ENCODE measurements around the gene LRAT. TPM values are rescaled to one million over a fixed set of nuclear protein-coding genes. Genes with fewer than 3 reads are reported as not detected.

Gene LRAT
- total and polyA plus RNA-seq, 2 of the 8 experiments (the other 6 are each of a cell fraction or from before 2014, with no cell fraction given) = 4.3 to 10.3 TPM

- H2BK5ac ChIP-seq (ENCODE audit: low read depth, low read length) = no peak overlapping the region
- H3K36me3 ChIP-seq (ENCODE audit: control insufficient read depth in 2 of 4, insufficient read depth in 4 of 4, low read length in 3 of 4) = no peaks in the 10 kb centered on the region
- H3K79me1 ChIP-seq (ENCODE audit: low read depth, low read length) = no peaks in the 10 kb centered on the region
- no peaks in the 10 kb centered on the region for H4K20me1 ChIP-seq (replicated peaks in 1 of 2; ENCODE audit: control insufficient read depth in 1 of 2, insufficient read depth in 2 of 2, low read length in 2 of 2)
- no peak overlapping the region for H3K23ac ChIP-seq (ENCODE audit: insufficient read length)
- no peak overlapping the region for H4K5ac ChIP-seq (ENCODE audit: insufficient read length, low read depth, low read length)
- peak overlapping the region; percentile 53; the same call in 1 of the 2 replicates for H2AK5ac ChIP-seq (ENCODE audit: low read depth, low read length)
- no peak overlapping the region for H2BK15ac ChIP-seq (ENCODE audit: low read length)
- TF ChIP-seq SIN3A (conservative IDR thresholded peaks at IDR 0.05 in 1 of 2, IDR thresholded peaks at IDR 0.05 in 1 of 2; ENCODE audit: low read depth in 1 of 2, low read length in 2 of 2) (no peak), CREB1 (IDR thresholded peaks at IDR 0.05) (no peak), NRF1 (IDR thresholded peaks at IDR 0.05; ENCODE audit: low read depth, low read length) (no peak), POLR2A (IDR thresholded peaks at IDR 0.05; ENCODE audit: control extremely low read depth in 1 of 2, low read depth in 2 of 2, low read length in 2 of 2) (no peak), SAP30 (IDR thresholded peaks at IDR 0.05; ENCODE audit: insufficient read depth, insufficient replicate concordance, low read length) (no peak), MAFK (IDR thresholded peaks at IDR 0.05; ENCODE audit: low read depth, low read length) (no peak), TCF12 (IDR thresholded peaks at IDR 0.05; ENCODE audit: low read depth, low read length) (no peak), PHF8 (conservative IDR thresholded peaks at IDR 0.05; ENCODE audit: low read depth, low read length) (no peak), SIRT6 (IDR thresholded peaks at IDR 0.05; ENCODE audit: low read length) (no peak), HDAC2 (IDR thresholded peaks at IDR 0.05; ENCODE audit: borderline replicate concordance in 1 of 2, low read depth in 2 of 2, low read length in 2 of 2) (no peak), SIX5 (IDR thresholded peaks at IDR 0.05; ENCODE audit: low read depth, low read length) (no peak), TAF1 (IDR thresholded peaks at IDR 0.05; ENCODE audit: low read depth, low read length) (no peak), ASH2L (IDR thresholded peaks at IDR 0.05; ENCODE audit: low read length) (no peak), HDAC6 (IDR thresholded peaks at IDR 0.05; ENCODE audit: low read depth, low read length) (no peak), BACH1 (IDR thresholded peaks at IDR 0.05; ENCODE audit: low read length) (no peak), KDM1A (IDR thresholded peaks at IDR 0.05; ENCODE audit: borderline replicate concordance, low read length) (no peak)
- no peak overlapping the region for H3K14ac ChIP-seq (ENCODE audit: insufficient read length)
- no peak overlapping the region for H3K9ac ChIP-seq (replicated peaks in 1 of 4; ENCODE audit: extremely low read depth in 1 of 4, low read depth in 3 of 4, low read length in 3 of 4)
- no peaks in the 10 kb centered on the region for H3K4me1 ChIP-seq (replicated peaks in 1 of 4; ENCODE audit: control insufficient read depth in 3 of 4, insufficient read depth in 4 of 4, low read length in 3 of 4)
- H2BK120ac ChIP-seq (replicated peaks; ENCODE audit: low read depth, low read length) = no peak overlapping the region
- no peak overlapping the region for H4K8ac ChIP-seq (ENCODE audit: extremely low read depth, insufficient read depth, low read length)
- H4K91ac ChIP-seq (replicated peaks; ENCODE audit: insufficient read length, low read length) = no peak overlapping the region
- H2AFZ ChIP-seq (ENCODE audit: low read length) = peak overlapping the region; percentile 61; the same call in 1 of the 2 replicates
- no peak overlapping the region for H3K27ac ChIP-seq (ENCODE audit: low read depth, low read length)
- no peak overlapping the region for H3K4ac ChIP-seq (replicated peaks; ENCODE audit: insufficient read length, low read depth, low read length)
- H3K9me3 ChIP-seq (ENCODE audit: insufficient read depth in 2 of 2, low read depth in 1 of 2, low read length in 1 of 2) = no peaks in the 10 kb centered on the region
- ChIA-PET POLR2A (ENCODE audit: partially characterized antibody) (no interaction called here), CTCF (ENCODE audit: partially characterized antibody) (interaction anchor here (0.6 to 1.2 kb wide), 2 partner anchors 45 to 339 kb away, joined by 3 to 4 read pairs; no protein-coding TSS in a partner anchor)
- peak overlapping the region; percentile 60; the same call in 1 of the 2 replicates for H2BK12ac ChIP-seq (ENCODE audit: low read depth, low read length)
- no peak overlapping the region for H3K18ac ChIP-seq (ENCODE audit: extremely low read depth, low read length)
- no peak overlapping the region for H3K4me3 ChIP-seq (ENCODE audit: extremely low read depth in 1 of 4, insufficient read depth in 2 of 4, low read depth in 3 of 4, low read length in 4 of 4)
- no peaks in the 10 kb centered on the region for H3K23me2 ChIP-seq (ENCODE audit: low read depth, low read length)
- H2BK20ac ChIP-seq (ENCODE audit: low read length) = peak overlapping the region; percentile 38; the same call in 1 of the 2 replicates
- 87% methylated on average over 4 of the region's 4 CpGs; no CpG with 5 or more reads in 1 of the 2 experiments for WGBS, 2 experiments (ENCODE audit: extremely low coverage in 1 of 2, insufficient coverage in 1 of 2, insufficient read length in 1 of 2, insufficient replicate concordance in 2 of 2, low coverage in 1 of 2, low lambda C conversion rate in 2 of 2, missing lambda C conversion rate in 1 of 2)
- no peak for DNase-seq (ENCODE audit: low read depth in 1 of 2, low spot score in 2 of 2)
- H3K56ac ChIP-seq (replicated peaks; ENCODE audit: insufficient read length, low read depth, low read length) = no peak overlapping the region
- no peak overlapping the region for H3K4me2 ChIP-seq (ENCODE audit: insufficient read depth in 1 of 2, low read depth in 2 of 2, low read length in 2 of 2)
- no peaks in the 10 kb centered on the region for H3K27me3 ChIP-seq (replicated peaks in 1 of 4; ENCODE audit: control insufficient read depth in 3 of 4, extremely low read depth in 1 of 4, insufficient read depth in 3 of 4, low read length in 3 of 4)
- no peaks in the 10 kb centered on the region for H3K79me2 ChIP-seq (ENCODE audit: control insufficient read depth in 1 of 2, insufficient read depth in 2 of 2, low read length in 2 of 2)
- FAIRE-seq = no peak
Observed at GRCh38 chr4:154732669-154733068, 11.1 kb upstream of the LRAT start.
